ENCODE data around the gene ATP8A1.

ATP8A1 gene

DNA sequence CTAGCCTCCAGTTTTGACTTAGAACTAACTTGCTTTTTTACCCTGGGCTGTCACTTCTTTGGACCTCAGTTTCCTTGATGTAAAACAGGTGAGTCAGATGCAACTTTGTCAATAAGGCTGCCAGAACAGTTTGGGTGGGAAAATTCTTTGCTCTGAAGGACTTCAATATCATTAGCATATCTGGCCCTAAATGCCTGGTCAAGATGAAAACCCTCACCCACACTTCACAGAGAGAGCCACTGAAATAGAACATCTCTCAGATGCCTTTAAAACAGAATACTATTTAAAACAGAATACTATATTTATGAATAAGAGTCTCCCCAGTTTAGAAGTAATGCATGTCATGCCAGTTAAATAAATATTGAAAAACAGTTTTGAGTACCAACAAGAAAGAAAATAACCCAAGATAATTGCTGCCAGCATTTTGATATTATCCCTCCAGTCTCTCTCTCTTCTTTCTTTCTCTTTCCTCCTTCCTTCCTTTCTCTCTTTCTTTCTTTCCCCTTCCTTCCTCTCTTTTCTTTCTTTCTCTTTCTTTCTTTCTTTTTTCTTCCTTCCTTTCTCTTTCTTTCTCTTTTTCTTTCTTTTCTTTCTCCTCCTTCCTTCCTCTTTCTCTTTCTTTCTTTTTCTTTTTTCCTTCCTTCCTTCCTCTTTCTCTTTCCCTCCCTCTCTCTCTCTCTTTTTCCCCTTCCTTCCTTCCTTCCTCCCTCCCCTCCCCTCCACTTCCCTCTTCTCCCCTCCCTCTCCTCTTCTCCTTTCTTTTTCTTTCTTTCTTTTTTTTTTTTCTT lies 292.4 kb downstream of the ATP8A1 start:
- ATAC-seq (no peak), DNase-seq (ENCODE audit: low spot score in 2 of 2) (no peak)
- no peaks in the 10 kb centered on the region for H3K9me3 Mint-ChIP-seq
- no peak overlapping the region for H3K4me3 Mint-ChIP-seq
- H3K36me3 Mint-ChIP-seq: no peaks in the 10 kb centered on the region
- H3K4me1 Mint-ChIP-seq: no peaks in the 10 kb centered on the region
- H3K27ac Mint-ChIP-seq: no peak overlapping the region

DNA sequence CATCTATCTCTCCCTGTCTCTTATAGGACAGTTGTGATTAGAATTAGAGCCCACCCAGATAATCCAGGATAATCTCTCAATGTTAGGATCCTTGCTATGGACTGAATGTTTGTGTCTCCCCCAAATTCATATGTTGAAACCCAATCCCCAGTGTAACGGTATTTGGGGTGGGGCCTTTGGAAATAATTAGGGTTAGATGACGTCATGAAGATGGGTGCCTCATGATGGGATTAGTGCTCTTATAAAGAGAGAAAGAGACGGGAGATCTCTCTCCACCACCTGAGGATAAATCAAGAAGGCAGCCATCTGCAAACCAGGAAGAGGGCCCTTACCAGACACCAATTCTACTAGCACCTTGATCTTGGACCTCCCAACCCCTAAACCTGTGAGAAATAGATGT lies 293.3 kb downstream of the ATP8A1 start:
- Mint-ChIP-seq H3K9me3 (no peaks in the 10 kb centered on the region), H3K4me3 (no peak overlapping the region), H3K4me1 (no peaks in the 10 kb centered on the region), H3K36me3 (no peaks in the 10 kb centered on the region), H3K27ac (no peak overlapping the region)
- ATAC-seq (no peak), DNase-seq (ENCODE audit: low spot score in 2 of 2) (no peak)

DNA sequence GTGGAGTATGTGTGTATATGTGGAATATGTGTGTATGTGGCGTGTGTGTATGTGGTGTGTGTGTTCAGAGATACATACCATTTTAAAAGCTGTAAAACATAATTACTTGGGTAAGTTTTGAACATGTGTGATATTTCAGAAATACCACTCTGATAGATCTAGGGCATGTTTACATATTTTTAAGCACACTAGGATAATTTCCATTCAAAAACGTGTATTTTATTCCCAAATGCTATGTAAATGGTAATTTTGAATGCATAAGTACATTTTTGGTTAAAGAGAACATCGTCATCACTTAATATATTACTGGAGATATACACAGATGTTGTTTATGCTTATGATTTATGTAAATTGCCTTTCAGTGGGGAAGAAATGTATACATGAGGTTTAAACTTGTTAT lies 294.3 kb downstream of the ATP8A1 start:
- Mint-ChIP-seq H3K27ac (no peak overlapping the region), H3K4me1 (no peaks in the 10 kb centered on the region), H3K9me3 (no peaks in the 10 kb centered on the region), H3K36me3 (no peaks in the 10 kb centered on the region), H3K4me3 (no peak overlapping the region)
- DNase-seq (ENCODE audit: low spot score in 2 of 2) (no peak), ATAC-seq (no peak)

DNA sequence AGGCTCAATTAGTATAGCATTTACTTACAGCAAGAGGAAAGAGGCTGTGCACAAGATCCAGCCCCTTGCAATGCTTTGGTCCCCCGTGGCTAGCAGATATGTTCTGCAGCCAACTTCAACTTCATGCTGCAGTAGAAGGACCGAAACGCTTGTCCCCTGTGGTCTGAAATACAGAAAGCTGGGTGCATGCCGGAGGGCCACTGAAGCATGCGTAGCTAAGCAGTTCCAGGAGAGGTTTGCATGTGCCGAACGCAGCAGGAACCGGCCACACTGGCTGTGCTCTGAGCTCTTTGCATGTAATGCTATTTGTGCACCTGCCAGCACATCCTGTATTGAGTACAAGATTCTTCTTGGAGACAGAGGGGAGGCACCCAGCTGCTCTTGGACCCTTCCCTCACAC lies 295.4 kb downstream of the ATP8A1 start:
- no peak for DNase-seq (ENCODE audit: low spot score in 2 of 2)
- peaks cover 10% of the 10 kb centered on the region for H3K4me1 Mint-ChIP-seq
- no peak overlapping the region for H3K4me3 Mint-ChIP-seq
- ATAC-seq: no peak
- H3K36me3 Mint-ChIP-seq: no peaks in the 10 kb centered on the region
- no peak overlapping the region for H3K27ac Mint-ChIP-seq
- no peaks in the 10 kb centered on the region for H3K9me3 Mint-ChIP-seq

DNA sequence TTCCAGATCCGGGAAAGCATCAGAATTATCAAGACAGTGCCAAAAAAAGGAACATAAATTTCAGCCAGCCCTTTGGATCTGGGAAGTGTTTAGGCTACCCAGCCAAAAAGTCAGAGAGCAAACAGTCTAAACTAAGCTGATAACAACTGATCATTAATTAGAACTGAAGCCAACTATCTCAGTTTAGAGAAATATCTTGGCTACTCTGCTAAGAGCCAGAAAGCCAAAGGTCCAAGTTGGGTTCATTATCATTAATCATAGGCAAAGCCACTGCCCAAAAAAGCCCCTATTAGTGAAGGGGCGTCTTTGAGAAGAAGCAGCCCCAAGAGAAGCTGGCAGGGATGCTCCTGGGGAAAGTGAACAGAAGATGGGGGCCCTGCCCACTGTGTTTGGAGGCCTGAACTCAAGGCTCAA lies 296.6 kb downstream of the ATP8A1 start:
- no peak for ATAC-seq
- no peak overlapping the region for H3K4me3 Mint-ChIP-seq
- DNase-seq (ENCODE audit: low spot score in 2 of 2): no peak
- peaks cover 10% of the 10 kb centered on the region for H3K4me1 Mint-ChIP-seq
- H3K27ac Mint-ChIP-seq: no peak overlapping the region
- no peaks in the 10 kb centered on the region for H3K36me3 Mint-ChIP-seq
- H3K9me3 Mint-ChIP-seq: no peaks in the 10 kb centered on the region

DNA sequence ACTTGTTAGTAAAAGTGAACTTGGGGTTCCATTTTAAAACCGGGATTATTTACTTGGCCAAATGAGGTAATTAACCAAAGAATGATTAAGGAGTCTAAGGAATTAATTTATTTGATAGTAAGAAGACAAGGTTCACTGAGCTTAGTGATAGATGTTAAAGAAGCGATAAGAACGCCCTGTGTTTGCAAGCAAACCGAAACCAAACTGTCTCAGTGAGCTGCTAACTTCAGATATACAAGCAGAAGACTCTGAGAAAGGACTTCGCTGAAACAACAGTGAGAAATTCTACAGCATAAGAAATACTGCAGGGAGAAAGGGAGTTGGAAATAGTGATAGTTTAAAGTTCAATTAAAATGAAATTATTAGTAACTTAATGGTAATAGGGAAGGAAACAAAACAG lies 297.2 kb downstream of the ATP8A1 start:
- H3K27ac Mint-ChIP-seq: no peak overlapping the region
- ATAC-seq (no peak), DNase-seq (ENCODE audit: low spot score in 2 of 2) (no peak)
- peaks cover 10% of the 10 kb centered on the region for H3K4me1 Mint-ChIP-seq
- H3K36me3 Mint-ChIP-seq: no peaks in the 10 kb centered on the region
- no peaks in the 10 kb centered on the region for H3K9me3 Mint-ChIP-seq
- H3K4me3 Mint-ChIP-seq: no peak overlapping the region
